GM18517 (cell line): ENCODE measurements around the gene MGRN1.

Experiments
- ATAC-seq: cut with Tn5 transposase; IDR thresholded peaks from one replicate; pipeline ENCODE4 v1.9.1; 2021; ENCODE audit warnings: mild to moderate bottlenecking, moderate library complexity; ENCODE audit not compliant: unreplicated experiment

MGRN1 gene

GRCh38 chr16:4696905-4697847 is 72.5 kb downstream of the MGRN1 start:
- ATAC-seq: no peak

DNA sequence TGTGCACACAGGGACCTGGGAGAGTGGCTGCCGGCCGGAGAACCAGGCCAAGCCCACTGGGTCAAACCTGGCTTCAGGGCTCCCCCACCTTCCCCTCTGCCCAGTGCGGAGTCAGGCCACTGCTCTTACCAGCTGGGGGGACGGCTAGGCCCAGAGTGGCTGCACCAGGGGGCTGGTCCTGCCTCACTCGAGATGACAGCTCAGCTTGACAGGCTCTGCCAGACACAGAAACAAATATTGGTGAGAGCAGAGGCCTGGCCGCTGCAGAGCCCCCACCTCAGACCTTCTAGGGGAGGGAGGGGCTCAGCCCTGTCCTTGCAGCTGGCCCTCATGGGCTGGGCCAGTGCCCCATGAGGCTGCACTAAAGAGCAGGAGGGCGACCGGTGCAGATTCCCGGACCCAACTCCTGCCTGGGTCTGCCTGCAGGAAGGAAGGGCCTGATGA is 73.2 kb downstream of the MGRN1 start:
- no peak for ATAC-seq

GRCh38 chr16:4698321-4699045 is 73.9 kb downstream of the MGRN1 start:
- ATAC-seq: no peak

DNA sequence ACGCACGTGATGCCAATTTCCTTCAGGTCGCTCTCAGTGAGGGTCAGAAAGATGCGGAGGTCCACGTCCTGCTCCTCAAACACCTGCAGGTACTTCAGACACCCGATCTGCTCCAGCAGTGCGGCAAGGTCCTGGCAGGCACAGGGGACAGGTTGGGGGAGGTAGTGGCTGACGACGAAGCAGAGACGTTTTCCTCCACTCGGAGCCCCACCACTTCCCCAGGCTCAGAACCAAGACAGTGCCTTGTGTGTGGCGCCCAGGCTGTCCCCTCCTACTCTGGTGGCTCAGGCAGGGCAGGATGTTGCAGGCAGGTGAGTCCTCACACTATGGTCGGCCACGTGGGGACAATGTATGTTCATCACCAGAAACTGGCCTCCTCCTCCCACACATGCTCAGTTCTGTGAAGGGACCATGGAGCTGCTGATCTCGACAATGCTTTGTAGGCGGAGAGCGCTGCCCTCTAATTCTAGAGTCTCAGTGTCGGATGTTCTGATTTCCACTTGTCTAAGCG is 74.5 kb downstream of the MGRN1 start:
- ATAC-seq: no peak

DNA sequence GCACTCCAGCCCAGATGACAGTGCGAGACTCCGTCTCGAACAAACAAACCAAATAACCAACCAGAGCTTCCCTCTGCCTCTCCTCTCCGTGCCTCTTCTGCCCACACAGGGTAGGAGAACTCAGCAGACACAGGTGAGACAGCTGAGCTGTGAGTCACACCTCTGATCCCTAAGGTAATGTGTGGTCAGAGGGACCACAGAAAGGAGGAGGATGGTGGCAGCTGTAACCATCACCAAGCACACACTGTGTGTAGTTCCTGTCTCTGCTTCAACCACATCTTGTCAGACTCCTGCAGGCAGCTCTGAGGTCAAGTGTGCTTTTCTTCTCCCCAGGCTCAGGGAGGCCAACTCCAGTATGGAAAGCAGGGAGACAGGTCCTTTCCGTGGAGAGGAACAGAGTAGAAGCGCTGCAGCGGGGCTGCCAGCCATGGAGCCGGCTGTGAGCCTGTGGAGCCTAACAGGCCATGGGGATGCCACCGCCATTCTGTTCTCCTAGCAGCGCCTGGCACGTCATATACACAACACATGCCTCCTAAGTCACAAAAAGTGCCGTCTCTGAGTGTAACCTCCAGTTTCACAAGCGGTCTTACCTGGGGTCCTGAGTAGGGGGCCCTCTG is 75.9 kb downstream of the MGRN1 start:
- no peak for ATAC-seq

DNA sequence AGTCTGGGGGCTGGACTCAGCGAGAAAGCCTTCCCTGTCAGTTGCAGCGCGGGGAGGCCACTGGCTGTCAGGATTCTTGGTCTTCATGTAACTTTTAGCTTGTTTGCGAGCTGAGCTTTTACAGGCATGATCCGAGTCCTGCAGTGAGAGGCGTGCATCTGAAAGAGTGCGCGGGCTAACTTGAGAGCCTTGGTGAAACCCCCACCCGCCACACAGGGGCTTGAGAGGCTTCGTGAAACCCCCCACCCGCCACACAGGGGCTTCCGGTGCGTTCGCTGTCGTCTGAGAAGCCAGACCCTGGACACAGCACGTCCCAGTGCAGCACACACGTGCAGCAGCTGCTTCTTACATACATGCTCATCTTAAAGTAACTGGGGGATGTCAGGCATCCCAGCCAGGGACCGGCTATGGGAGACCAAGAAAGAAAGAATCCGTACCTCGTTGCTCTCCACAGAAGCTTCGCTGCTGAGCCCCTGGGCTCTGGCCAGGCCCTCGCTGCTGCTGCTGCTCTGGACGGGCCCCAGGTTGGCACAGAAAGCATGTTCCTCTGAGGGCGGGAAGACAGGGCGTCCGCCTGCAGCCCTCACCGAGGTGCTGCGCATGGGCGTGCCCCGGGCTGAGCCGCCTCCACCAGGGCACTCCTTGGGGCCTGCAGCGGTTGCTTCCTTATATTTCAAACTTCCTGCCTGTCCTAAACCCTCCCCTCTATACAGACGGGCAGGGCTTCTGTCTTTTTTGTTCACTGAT is 76.5 kb downstream of the MGRN1 start:
- no peak for ATAC-seq

DNA sequence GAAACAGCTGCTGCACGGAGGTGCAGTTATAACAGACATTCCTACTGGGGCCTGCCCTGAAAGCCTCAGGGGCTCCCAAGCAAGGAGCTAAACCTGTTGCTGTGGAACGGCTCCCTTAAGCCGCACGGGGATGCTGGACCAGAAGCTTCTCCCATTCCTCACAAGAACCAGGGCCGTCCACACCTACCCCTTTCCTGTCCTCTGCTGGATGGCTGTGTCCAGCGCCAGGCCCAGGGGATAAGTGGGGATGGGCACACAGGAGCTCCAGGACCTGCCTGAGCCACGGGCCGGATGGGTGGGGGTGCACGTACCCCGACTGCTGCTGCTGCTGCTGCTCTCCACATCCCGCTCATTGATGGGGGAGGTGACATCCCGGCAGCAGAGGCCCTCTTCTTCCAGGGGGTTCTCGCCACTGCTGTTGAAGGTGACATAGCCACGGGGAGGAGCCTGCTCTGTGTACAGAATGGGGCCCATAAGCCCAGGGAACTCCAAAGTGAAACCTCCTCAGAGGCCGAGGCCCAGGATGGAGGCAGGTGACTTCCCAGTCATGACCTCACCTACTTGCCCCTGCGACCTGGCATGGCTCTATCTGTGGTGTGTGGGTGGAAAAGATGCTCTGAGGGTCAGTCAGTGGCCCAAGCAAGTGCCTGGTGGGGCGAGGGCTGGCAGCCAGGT is 77.3 kb downstream of the MGRN1 start:
- no peak for ATAC-seq

GRCh38 chr16:4702466-4702808 is 77.8 kb downstream of the MGRN1 start:
- no peak for ATAC-seq

- no peak for ATAC-seq
Observed at GRCh38 chr16:4703906-4704305, 79.3 kb downstream of the MGRN1 start.

DNA sequence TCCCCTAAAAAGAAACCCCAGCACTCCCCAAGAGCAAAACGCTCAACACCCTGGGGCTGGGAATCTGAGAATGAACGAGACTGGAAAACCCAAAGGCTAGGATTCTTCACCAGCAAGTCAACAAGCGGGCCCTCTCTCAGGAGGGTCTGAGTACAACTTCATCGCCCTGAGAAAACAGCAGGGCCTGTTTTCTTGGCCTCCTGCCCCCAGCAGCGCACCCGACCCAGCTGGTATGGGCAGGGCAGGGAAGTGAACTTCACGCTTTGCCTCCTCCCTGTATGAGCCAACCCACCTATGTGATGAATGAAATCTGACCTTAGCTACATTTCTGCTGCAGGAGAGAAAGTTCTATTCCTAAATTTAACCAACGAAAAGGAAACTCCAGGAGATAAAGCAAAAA is 79.9 kb downstream of the MGRN1 start:
- no peak for ATAC-seq

GRCh38 chr16:4704913-4705312 is 80.3 kb downstream of the MGRN1 start:
- ATAC-seq: no peak

DNA sequence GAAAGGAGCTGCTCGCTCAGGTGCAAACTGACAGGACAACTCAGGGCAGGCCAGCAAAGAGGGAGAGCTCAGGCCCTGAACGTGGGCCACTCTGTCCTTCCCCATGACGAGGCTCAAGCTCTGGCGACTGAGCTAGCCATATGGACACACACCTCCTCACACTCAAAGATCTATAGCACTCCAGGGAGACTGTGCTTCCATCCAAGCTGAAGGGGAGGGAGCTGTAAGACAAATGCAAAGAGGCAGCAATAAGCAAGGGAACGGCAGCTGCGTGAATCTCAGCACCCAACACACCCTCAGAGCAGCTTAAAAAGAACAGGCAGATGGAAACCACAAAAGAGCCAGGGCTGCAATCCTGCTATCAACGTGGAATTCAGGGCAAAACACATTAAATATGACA is 82.2 kb downstream of the MGRN1 start:
- no peak for ATAC-seq

DNA sequence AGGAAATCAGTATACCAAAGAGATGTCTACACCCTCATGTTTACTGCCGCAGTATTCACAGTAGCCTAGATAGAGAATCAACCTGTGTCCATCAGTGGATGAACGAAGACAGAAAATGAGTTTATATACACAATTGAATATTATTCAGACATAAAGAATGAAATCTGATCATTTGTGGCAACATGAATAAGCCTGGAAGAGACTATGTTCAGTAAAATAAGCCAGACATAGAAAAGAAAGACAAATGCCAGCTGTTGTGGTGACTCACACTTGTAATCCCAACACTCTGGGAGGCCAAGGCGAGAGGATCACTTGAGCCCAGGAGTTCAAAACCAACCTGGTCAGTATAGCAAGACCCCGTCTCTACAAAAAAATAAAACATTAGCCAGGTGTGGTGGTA is 84.9 kb downstream of the MGRN1 start:
- ATAC-seq: no peak

DNA sequence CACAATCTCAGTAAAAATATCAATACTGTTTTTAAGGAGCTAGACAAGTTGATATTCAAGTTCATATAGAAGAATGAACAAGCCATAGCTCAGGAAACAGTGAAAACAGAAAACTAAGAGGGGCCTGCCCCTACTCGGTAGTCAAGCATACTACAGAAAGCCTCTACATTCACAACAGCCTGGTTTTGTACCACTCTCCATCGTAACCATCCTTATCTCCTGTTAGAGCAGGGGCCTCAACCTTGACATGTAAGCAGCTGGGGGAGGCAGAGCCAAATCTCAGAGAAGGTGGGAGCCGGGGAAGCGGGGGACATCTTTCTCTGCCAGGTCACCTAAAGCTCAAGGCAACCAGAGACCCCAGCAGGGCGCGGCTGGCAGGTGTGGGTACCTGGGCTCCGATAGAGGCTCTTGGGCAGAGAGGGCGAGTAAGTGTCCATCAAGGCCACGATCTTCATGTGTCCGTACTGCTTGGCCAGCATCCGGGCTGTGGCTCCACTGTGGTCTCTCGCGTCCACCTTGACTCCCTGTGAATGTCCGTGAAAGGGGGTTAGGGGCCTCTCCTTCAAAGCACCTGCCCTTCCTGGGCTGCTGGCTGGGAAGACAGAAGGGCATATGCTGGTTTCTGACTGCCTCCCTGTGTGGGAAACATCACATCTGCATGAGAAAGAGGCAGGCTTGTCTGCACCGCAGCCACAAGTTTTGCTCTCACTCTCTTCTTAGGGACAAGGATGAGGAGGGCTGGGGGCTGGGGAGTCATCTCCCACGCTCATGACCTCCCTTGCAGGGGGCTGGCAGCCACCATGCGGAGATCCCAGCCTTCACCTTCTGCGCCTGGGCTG is 89.3 kb downstream of the MGRN1 start:
- no peak for ATAC-seq

DNA sequence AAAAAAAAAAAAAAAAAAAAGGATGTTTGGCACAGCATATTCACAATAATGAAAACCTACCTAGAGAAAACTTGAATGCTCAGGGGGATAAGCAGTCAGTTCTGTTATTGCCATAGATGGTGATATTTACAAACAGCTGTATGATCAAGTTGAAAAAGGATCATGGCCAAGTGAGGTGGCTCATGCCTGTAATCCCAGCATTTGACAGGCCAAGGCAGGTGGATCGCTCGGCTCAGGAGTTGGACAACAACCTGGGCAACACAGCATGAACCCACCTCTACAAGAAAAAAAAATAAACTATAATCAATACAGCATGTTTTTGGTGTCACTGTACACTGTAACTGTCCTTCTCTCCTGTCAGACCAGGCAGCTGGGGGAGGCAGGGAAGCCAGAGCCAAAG is 90.4 kb downstream of the MGRN1 start:
- ATAC-seq: no peak

DNA sequence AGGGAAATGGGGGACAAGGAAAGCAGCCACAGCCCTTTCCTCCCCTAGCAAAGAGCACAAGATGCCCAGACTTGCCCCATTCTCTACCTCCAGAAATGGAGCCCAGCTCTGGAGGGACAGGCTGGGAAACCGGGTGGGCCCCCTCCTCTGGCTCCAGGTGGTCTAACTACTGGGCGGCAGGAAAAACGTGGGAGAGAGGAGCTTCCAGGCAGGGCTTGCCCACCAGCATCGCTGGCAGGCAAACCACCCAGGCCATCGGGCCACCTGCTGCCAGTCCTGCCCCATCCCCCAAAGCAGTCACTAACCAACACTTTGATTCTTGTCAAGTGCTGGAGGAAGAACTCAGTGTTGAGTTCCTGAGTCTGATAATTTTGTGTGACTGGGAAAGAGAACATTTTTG is 93.8 kb downstream of the MGRN1 start:
- no peak for ATAC-seq

DNA sequence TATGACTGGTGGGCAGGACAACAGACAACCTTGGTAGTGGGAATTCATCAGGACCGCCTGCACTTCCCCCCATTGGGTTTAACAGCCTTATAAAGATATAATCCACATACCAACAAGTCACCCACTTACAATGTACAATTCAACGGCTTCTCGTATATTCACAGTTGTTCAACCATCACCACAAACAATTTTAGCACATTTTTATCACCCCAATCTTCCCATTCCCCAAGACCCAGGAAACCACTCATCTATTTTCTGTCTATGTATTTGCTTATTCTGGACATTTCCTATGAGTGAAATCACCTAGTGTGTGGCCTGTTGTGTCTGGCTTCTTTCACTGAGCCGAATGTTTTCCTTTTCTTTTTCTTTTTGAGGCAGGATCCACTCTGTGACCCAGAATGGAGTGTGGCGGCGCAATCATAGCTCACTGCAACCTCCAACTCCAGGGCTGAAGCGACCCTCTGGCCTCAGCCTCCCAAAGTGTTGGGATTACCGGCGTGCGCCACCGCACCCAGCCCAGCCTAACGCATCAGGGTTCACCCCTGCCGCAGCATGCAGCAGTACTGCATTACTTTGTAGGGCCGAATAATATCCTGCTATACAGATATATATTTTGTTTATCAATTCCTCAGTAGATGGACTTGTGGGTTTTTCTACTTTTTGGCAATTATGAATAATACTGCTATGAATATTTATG is 98.6 kb downstream of the MGRN1 start:
- no peak for ATAC-seq

DNA sequence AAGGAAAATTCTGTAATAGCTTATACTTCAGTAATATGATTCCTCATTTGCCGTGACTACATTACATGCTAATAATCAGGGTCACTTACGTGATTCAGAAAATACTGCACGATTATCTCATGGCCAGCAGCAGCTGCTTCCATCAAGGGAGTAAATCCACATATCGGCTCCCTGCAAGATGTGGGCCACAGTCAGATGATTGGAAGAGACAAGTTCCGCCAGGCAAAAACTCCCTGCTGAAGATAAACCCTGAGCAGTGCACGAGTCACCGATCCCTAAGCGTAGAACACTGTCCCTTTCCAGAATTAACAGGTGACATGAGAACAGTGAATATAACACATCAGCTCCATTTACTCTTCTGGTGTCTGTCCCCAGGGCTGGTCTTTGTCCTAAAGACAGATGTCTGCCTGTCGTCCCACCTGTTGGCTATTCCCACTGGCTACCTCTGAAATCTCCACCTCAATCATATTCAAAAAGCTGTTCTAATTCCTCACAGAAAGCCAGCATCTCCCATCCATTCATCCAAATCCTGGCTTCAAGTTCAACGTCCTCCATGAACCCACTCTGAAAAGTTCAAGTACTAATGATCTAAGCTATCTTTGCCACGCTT is 100.1 kb downstream of the MGRN1 start:
- no peak for ATAC-seq
